ENCODE measurements around the gene C5AR1. TPM values are rescaled to one million over a fixed set of nuclear protein-coding genes. Genes with fewer than 3 reads are reported as not detected.

Gene C5AR1
- total RNA-seq, 6 donors from 2014 or later, result 20.3 to 87.3 (median 45.1) TPM

DNA sequence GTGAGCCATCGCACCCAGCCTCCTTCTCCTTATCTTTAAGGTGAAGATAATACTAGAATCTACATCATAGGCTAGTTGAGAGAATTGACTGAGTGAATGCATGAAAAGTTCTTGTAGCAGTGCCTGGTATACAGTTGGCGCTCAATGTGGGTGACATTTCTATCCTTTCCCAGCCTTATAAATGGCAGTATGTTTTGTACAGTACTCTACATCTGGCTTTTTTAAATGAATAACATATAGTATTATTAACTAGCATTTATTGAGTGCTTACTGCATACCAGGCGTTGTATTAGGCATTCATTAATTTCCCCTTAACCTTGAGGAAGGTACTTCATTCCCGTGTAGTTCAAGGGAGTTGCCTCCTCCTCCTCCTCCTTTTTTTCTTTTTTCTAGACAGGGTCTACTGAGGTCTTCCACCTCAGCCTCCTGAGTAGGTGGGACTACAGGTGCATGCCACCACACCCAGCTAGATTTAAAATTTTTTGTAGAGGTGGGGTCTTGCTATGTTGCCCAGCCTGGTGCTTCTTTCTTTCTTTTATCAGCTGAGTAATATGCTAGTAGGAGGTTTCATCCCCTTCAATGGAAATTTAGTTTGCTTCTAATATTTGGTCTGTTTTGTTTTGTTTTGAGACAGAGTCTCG is 2.8 kb downstream of the C5AR1 start:
- H3K27me3 ChIP-seq, result no peaks in the 10 kb centered on the region
- H3K4me1 ChIP-seq, result peaks cover 0 to 11% (median 2%) of the 10 kb centered on the region in 4 donors
- H3K27ac ChIP-seq, result peak overlapping the region in 3 of 4 donors; percentile 40 to 92 (median 84)
- 87 to 89% methylated on average over 5 of the region's 5 CpGs for WGBS, 2 donors
- TF ChIP-seq, protein P1, sequence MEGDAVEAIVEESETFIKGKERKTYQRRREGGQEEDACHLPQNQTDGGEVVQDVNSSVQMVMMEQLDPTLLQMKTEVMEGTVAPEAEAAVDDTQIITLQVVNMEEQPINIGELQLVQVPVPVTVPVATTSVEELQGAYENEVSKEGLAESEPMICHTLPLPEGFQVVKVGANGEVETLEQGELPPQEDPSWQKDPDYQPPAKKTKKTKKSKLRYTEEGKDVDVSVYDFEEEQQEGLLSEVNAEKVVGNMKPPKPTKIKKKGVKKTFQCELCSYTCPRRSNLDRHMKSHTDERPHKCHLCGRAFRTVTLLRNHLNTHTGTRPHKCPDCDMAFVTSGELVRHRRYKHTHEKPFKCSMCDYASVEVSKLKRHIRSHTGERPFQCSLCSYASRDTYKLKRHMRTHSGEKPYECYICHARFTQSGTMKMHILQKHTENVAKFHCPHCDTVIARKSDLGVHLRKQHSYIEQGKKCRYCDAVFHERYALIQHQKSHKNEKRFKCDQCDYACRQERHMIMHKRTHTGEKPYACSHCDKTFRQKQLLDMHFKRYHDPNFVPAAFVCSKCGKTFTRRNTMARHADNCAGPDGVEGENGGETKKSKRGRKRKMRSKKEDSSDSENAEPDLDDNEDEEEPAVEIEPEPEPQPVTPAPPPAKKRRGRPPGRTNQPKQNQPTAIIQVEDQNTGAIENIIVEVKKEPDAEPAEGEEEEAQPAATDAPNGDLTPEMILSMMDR (IDR thresholded peaks at IDR 0.05), result no peak
- TF ChIP-seq POLR2A (IDR thresholded peaks at IDR 0.05) (no peak), POLR2AphosphoS5 (IDR thresholded peaks at IDR 0.05) (no peak), EP300 (IDR thresholded peaks at IDR 0.05) (no peak)
- DNase-seq (no peak), ATAC-seq (ENCODE audit: low FRiP score in 2 of 2) (no peak)
- no peaks in the 10 kb centered on the region for H3K36me3 ChIP-seq
- peak overlapping the region in 3 of 4 donors; percentile 18 to 47 (median 30) for H3K4me3 ChIP-seq
- H3K9me3 ChIP-seq, result no peaks in the 10 kb centered on the region

DNA sequence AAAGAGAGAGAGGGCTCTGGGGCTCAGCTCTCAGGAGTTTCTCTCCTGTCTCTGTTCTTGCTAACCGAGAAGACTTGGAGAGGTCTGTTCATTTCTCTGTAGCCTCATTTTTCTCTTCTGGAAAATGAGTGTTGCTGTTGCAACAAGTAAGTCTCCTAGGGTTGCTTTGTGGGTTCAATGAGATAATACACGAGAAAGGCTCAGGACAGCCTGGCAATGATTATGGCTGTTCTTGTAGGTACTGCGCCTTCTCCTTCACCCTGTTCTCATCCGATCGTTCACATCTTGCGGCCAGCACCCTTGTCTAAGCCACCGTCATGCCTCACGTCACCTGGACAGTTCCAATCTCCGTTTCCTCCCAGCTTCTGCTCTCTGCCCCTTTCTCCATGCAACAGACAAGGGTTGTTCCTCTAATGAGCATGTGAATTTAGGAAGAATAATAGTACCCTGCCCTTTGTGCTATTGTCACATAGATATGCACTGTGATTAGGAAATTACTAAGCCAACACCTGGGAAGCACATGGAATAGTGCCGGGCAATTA is 4.2 kb downstream of the C5AR1 start:
- TF ChIP-seq POLR2A (IDR thresholded peaks at IDR 0.05) (peak in 1 of 4 donors; percentile 44), POLR2AphosphoS5 (IDR thresholded peaks at IDR 0.05) (peak in 1 of 2 donors; percentile 8), EP300 (IDR thresholded peaks at IDR 0.05) (no peak)
- TF ChIP-seq, protein P1 (IDR thresholded peaks at IDR 0.05), result no peak
- Histone ChIP-seq H3K9me3 (no peaks in the 10 kb centered on the region), H3K4me1 (peaks cover 0 to 9% (median under 1%) of the 10 kb centered on the region in 4 donors), H3K4me3 (peak overlapping the region in 1 of 4 donors; percentile 47), H3K36me3 (no peaks in the 10 kb centered on the region), H3K27me3 (no peaks in the 10 kb centered on the region), H3K27ac (peak overlapping the region; percentile 19 to 92 (median 78))
- ATAC-seq (ENCODE audit: low FRiP score in 2 of 2) (no peak), DNase-seq (no peak)
- WGBS, 2 donors, result 75 to 81% methylated on average over 10 of the region's 10 CpGs

DNA sequence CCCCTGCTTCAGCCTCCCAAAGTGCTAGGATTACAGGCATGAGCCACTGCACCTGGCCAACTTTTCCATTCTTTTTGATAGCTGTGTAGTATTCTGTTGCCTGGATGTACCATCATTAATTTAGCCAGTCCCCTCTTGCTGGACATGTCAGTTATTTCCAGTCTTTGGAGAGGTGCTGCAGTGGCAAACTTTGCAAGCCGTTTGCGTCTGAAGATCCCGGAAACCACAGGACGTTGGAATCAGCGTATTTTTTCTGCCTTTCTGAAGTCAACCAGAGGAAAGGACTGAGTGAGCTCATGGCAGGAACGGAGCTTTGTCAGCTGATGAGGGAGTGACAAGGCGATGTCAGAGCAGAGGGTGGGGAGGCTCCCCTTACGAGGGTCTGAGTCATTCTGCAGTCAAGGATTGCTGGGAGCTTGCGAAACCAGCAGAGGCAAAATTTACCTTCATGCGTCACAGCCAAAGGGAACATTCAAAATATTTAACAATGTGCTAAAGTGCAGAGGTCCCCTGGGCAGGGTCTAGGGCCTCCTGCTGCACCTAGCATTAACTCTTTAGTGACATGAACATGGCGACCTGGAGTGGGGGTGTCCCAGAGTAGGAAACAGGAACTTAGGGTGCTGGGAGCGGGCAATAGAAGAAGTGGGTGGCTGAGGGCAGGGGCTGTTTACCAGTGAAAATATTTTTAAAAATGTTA is 5.6 kb downstream of the C5AR1 start:
- peak overlapping the region; percentile 72 to 92 (median 81) for H3K27ac ChIP-seq
- no peaks in the 10 kb centered on the region for H3K9me3 ChIP-seq
- H3K27me3 ChIP-seq, result no peaks in the 10 kb centered on the region
- ATAC-seq (ENCODE audit: low FRiP score in 2 of 2), result peak; percentile 94 to 95
- peaks cover 0 to 7% (median 0%) of the 10 kb centered on the region in 4 donors for H3K4me1 ChIP-seq
- peaks cover 0 to 4% (median 0%) of the 10 kb centered on the region in 4 donors for H3K36me3 ChIP-seq
- 26 to 38% methylated on average over 11 to 12 of the region's 12 CpGs for WGBS, 2 donors
- TF ChIP-seq POLR2AphosphoS5 (IDR thresholded peaks at IDR 0.05), result peak; percentile 83 to 95
- peak; percentile 73 to 95 (median 86) for TF ChIP-seq EP300 (IDR thresholded peaks at IDR 0.05)
- peak in 1 of 4 donors; percentile 62 for TF ChIP-seq POLR2A (IDR thresholded peaks at IDR 0.05)
- TF ChIP-seq, protein P1 (IDR thresholded peaks at IDR 0.05), result no peak
- no peak overlapping the region for H3K4me3 ChIP-seq
- peak in 1 of 2 donors; percentile 92 for DNase-seq

DNA sequence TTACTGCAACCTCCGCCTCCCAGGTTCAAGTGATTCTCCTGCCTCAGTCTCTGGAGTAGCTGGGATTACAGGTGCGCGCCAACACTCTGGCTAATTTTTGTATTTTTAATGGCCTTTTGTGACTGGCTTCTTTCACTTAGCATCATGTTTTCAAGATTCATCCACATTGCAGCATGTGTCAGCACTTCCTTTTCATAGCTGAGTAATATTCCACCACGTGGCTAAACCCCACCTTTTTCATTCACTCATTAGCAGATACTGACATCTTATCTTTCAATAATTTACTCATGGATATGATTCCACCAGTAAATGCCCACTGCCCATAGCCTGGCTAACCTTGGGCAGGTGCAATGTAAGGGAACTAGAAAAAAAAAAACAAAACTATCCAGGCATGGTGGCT is 6.9 kb downstream of the C5AR1 start:
- no peaks in the 10 kb centered on the region for H3K27me3 ChIP-seq
- ATAC-seq (ENCODE audit: low FRiP score in 2 of 2) (no peak), DNase-seq (no peak)
- no peaks in the 10 kb centered on the region for H3K9me3 ChIP-seq
- H3K27ac ChIP-seq, result peak overlapping the region in 2 of 4 donors; percentile 84 to 92
- WGBS, 2 donors, result 82 to 87% methylated on average over 4 of the region's 4 CpGs
- TF ChIP-seq EP300 (IDR thresholded peaks at IDR 0.05) (no peak), POLR2A (IDR thresholded peaks at IDR 0.05) (no peak), POLR2AphosphoS5 (IDR thresholded peaks at IDR 0.05) (no peak)
- TF ChIP-seq, protein P1 (IDR thresholded peaks at IDR 0.05), result no peak
- no peak overlapping the region for H3K4me3 ChIP-seq
- peaks cover 0 to 7% (median 0%) of the 10 kb centered on the region in 4 donors for H3K4me1 ChIP-seq
- H3K36me3 ChIP-seq, result peaks cover 0 to 6% (median 0%) of the 10 kb centered on the region in 4 donors

All from upper lobe of left lung (tissue), 6 donors.